ENCODE results near the gene ADCY5.
"Not testable (repeated sequence)": the region's sequence is repeated elsewhere in the genome, so short reads cannot be mapped to it uniquely, and the experiment has no call there.

- TF ChIP-seq, protein P1, sequence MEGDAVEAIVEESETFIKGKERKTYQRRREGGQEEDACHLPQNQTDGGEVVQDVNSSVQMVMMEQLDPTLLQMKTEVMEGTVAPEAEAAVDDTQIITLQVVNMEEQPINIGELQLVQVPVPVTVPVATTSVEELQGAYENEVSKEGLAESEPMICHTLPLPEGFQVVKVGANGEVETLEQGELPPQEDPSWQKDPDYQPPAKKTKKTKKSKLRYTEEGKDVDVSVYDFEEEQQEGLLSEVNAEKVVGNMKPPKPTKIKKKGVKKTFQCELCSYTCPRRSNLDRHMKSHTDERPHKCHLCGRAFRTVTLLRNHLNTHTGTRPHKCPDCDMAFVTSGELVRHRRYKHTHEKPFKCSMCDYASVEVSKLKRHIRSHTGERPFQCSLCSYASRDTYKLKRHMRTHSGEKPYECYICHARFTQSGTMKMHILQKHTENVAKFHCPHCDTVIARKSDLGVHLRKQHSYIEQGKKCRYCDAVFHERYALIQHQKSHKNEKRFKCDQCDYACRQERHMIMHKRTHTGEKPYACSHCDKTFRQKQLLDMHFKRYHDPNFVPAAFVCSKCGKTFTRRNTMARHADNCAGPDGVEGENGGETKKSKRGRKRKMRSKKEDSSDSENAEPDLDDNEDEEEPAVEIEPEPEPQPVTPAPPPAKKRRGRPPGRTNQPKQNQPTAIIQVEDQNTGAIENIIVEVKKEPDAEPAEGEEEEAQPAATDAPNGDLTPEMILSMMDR (IDR thresholded peaks at IDR 0.05 in 8 of 11, conservative IDR thresholded peaks at IDR 0.05 in 3 of 11), result not testable (repeated sequence)
- TF ChIP-seq POLR2AphosphoS5, POLR2A (IDR thresholded peaks at IDR 0.05): not testable (repeated sequence)
Observed at GRCh38 chr3:123487063-123487462, 38.2 kb upstream of the ADCY5 start.

Data from spleen (tissue), 7 donors.